Astrocyte (in vitro differentiated cells and primary cell): ENCODE results near the gene PLA2G4E. TPM values are rescaled to one million over a fixed set of nuclear protein-coding genes. Genes with fewer than 3 reads are reported as not detected.

Experiments
- DNase-seq: peaks from one replicate; pipeline ENCODE4 v3.0.0-alpha.2; 2010; ENCODE audit warnings: low read depth
- FAIRE-seq: peaks from 2 replicates; lab custom pipeline; 2011; peaks lifted over from hg19 to GRCh38; lab: Jason Lieb, UNC
- H2AFZ ChIP-seq: 2 replicates; pipeline ENCODE4 v1.6.0; 2012; ENCODE audit warnings: low read depth, low read length, inconsistent platforms
- H3K27ac ChIP-seq: 2 replicates; pipeline ENCODE4 v1.5.1; 2011; ENCODE audit warnings: low read depth, low read length, inconsistent platforms
- H3K27me3 ChIP-seq: 2 replicates; pipeline ENCODE4 v1.6.0; 2011; ENCODE audit warnings: low read length, inconsistent platforms; ENCODE audit not compliant: insufficient read depth
- H3K36me3 ChIP-seq: 2 replicates; pipeline ENCODE4 v1.5.1; 2011; ENCODE audit warnings: low read length, inconsistent platforms; ENCODE audit not compliant: insufficient read depth
- H3K4me1 ChIP-seq: 2 replicates; pipeline ENCODE4 v1.5.1; 2011; ENCODE audit warnings: low read length, inconsistent platforms; ENCODE audit not compliant: insufficient read depth
- H3K4me2 ChIP-seq: 2 replicates; pipeline ENCODE4 v1.6.0; 2012; ENCODE audit warnings: low read length, inconsistent platforms
- H3K4me3 ChIP-seq: 2 replicates; pipeline ENCODE4 v1.5.1; 2011; ENCODE audit warnings: low read depth, mild to moderate bottlenecking, low read length, inconsistent platforms; ENCODE audit not compliant: insufficient read depth
- H3K79me2 ChIP-seq: 2 replicates; pipeline ENCODE4 v1.6.0; 2012; ENCODE audit warnings: mild to moderate bottlenecking, low read length, inconsistent platforms; ENCODE audit not compliant: insufficient read depth
- H3K9ac ChIP-seq: 2 replicates; pipeline ENCODE4 v1.6.0; 2012; ENCODE audit warnings: mild to moderate bottlenecking, low read length, inconsistent platforms
- H3K9me3 ChIP-seq: 2 replicates; pipeline ENCODE4 v1.5.1; 2012; ENCODE audit warnings: low read depth, mild to moderate bottlenecking, low read length, inconsistent platforms; ENCODE audit not compliant: insufficient read depth
- H4K20me1 ChIP-seq: 2 replicates; pipeline ENCODE4 v1.6.0; 2012; ENCODE audit warnings: low read length, inconsistent platforms; ENCODE audit not compliant: insufficient read depth
- H3K27ac Mint-ChIP-seq: one replicate; pipeline ENCODE4 v1.8.0; 2021; ENCODE audit warnings: mild to moderate bottlenecking, mixed read lengths; ENCODE audit not compliant: unreplicated experiment
- H3K27me3 Mint-ChIP-seq: one replicate; pipeline ENCODE4 v1.8.0; 2021; ENCODE audit warnings: low read depth, mixed read lengths; ENCODE audit not compliant: unreplicated experiment
- H3K36me3 Mint-ChIP-seq: one replicate; pipeline ENCODE4 v1.8.0; 2021; ENCODE audit warnings: low read depth, mixed read lengths; ENCODE audit not compliant: unreplicated experiment
- H3K4me1 Mint-ChIP-seq: one replicate; pipeline ENCODE4 v1.8.0; 2021; ENCODE audit warnings: low read depth, mixed read lengths; ENCODE audit not compliant: unreplicated experiment
- H3K4me3 Mint-ChIP-seq: one replicate; pipeline ENCODE4 v1.8.0; 2021; ENCODE audit warnings: mild to moderate bottlenecking, moderate library complexity, mixed read lengths; ENCODE audit not compliant: unreplicated experiment
- H3K9me3 Mint-ChIP-seq: one replicate; pipeline ENCODE4 v1.8.0; 2021; ENCODE audit warnings: mild to moderate bottlenecking, mixed read lengths; ENCODE audit not compliant: unreplicated experiment
- EZH2 ChIP-seq: IDR thresholded peaks from 2 replicates; pipeline ENCODE4 v1.6.1; 2012; ENCODE audit warnings: mild to moderate bottlenecking, low read length, inconsistent platforms; ENCODE audit not compliant: insufficient read depth
- total RNA-seq: library from RNA; stranded (reverse); gene quantifications from 2 replicates; pipeline ENCODE4 v1.2.1, GENCODE V29; 2021
- TF ChIP-seq, protein P1 (sequence below): IDR thresholded peaks from 2 replicates; pipeline ENCODE4 v1.5.1; 2011; ENCODE audit warnings: low read depth, mild to moderate bottlenecking, inconsistent platforms, low read length, moderate library complexity; ENCODE audit not compliant: insufficient read depth

PLA2G4E gene
- total RNA-seq, 1 donor from 2014 or later: not detected

DNA sequence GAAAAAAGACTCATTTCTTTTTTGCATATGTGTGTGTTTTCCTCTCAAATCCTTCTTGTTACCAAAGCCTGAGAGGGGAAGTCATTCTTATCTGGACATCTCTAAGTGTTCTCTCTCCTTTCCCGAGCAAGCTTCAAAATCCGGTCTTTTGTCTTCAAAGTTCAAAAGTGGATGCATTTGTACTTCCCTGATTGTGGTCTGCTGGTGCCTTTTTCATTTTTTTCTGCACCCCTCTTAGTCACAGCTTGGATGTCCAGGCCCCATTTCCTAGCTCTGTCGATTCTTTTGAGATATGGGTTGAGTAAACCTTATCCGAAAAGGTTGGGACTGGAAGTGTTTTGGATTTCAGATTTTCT lies 83.3 kb downstream of the PLA2G4E start:
- no peak for TF ChIP-seq EZH2
- TF ChIP-seq, protein P1, sequence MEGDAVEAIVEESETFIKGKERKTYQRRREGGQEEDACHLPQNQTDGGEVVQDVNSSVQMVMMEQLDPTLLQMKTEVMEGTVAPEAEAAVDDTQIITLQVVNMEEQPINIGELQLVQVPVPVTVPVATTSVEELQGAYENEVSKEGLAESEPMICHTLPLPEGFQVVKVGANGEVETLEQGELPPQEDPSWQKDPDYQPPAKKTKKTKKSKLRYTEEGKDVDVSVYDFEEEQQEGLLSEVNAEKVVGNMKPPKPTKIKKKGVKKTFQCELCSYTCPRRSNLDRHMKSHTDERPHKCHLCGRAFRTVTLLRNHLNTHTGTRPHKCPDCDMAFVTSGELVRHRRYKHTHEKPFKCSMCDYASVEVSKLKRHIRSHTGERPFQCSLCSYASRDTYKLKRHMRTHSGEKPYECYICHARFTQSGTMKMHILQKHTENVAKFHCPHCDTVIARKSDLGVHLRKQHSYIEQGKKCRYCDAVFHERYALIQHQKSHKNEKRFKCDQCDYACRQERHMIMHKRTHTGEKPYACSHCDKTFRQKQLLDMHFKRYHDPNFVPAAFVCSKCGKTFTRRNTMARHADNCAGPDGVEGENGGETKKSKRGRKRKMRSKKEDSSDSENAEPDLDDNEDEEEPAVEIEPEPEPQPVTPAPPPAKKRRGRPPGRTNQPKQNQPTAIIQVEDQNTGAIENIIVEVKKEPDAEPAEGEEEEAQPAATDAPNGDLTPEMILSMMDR: no peak
- Histone ChIP-seq H3K4me1 (peaks cover 63% of the 10 kb centered on the region), H3K79me2 (peaks cover 25% of the 10 kb centered on the region), H3K27ac (peak overlapping the region; percentile 80), H3K27me3 (no peaks in the 10 kb centered on the region), H3K36me3 (peaks cover 8% of the 10 kb centered on the region), H3K4me2 (no peak overlapping the region), H3K9me3 (no peaks in the 10 kb centered on the region), H3K4me3 (no peak overlapping the region), H2AFZ (no peak overlapping the region), H4K20me1 (no peaks in the 10 kb centered on the region), H3K9ac (peak overlapping the region; percentile 53)
- Mint-ChIP-seq H3K27me3 (no peaks in the 10 kb centered on the region), H3K4me1 (peaks cover 70% of the 10 kb centered on the region), H3K36me3 (peaks cover 27% of the 10 kb centered on the region), H3K9me3 (no peaks in the 10 kb centered on the region), H3K4me3 (peak overlapping the region; percentile 29), H3K27ac (no peak overlapping the region)
- FAIRE-seq (no peak), DNase-seq (no peak)

DNA sequence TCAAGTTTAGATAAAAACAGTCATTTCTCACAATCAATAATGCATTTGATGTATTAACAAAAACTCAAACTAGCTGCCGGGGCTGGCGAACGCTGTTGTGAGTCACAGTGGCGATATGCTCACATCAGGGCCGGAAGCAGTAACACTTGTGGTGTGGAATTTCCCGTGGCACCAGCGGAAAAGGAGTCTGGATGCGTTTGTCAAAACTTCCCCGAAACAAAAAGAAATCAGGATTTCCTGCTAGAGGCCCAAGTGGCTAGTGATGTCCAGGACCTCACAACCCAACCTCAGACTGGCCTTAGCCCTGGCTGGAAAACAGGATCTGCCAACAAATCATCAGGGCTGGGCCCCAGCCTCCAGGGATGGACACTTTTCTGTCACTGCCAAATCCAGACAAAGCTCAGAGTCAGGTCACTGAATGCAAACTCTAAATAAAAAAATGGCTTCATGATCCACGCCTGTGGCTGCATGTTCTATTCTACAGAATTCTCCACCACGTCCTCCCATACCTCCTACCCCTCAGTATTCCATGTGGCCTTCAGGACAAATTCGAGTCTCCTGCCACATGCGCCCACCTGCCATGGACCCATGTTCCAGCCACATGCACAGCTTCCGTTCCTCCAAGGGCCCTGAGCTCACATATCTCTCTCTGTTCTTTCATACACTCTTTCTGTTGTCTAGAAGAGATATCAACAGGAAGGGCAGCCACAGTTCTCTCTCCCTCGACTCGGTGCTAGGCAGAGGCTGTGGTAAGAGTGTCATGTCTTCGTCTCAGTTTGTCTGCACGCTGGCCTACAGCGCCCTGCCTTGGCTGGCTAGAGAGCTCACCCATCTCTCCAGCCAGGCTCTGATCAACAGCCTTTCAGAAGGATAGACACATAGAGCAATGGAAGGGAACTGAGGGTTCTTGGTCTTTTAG lies 83.9 kb downstream of the PLA2G4E start:
- FAIRE-seq (no peak), DNase-seq (peak; percentile 77)
- Histone ChIP-seq H3K27ac (peak overlapping the region; percentile 80), H3K4me2 (peak overlapping the region; percentile 41), H3K4me3 (no peak overlapping the region), H4K20me1 (no peaks in the 10 kb centered on the region), H3K9me3 (no peaks in the 10 kb centered on the region), H3K9ac (peak overlapping the region; percentile 53), H3K79me2 (peaks cover 26% of the 10 kb centered on the region), H3K36me3 (peaks cover 8% of the 10 kb centered on the region), H3K4me1 (peaks cover 63% of the 10 kb centered on the region), H2AFZ (no peak overlapping the region), H3K27me3 (no peaks in the 10 kb centered on the region)
- Mint-ChIP-seq H3K9me3 (no peaks in the 10 kb centered on the region), H3K27me3 (no peaks in the 10 kb centered on the region), H3K27ac (peak overlapping the region; percentile 44), H3K4me3 (no peak overlapping the region), H3K36me3 (peaks cover 27% of the 10 kb centered on the region), H3K4me1 (peaks cover 68% of the 10 kb centered on the region)
- TF ChIP-seq EZH2: no peak
- TF ChIP-seq, protein P1: no peak

DNA sequence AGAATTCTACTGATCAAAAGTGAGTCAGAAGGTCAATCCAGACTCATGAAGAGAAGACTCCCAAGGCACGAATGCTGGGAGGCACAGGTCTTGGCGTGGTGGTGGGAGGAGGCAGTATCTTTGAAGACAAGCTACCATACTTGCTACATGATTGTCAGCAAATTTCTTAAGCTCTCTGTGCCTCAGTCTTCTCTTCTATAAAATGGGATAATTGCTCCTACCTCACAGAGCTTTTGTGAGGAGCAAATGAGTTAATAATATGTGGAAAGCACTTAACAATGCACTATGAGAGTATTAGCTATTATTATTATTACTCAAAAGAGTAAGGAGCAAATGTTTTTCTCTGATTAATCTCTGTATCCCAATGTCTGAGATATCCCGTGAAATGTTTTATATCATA lies 84.7 kb downstream of the PLA2G4E start:
- Histone ChIP-seq H3K9ac (no peak overlapping the region), H3K27ac (peak overlapping the region; percentile 80), H2AFZ (no peak overlapping the region), H3K4me2 (no peak overlapping the region), H3K9me3 (no peaks in the 10 kb centered on the region), H3K4me1 (peaks cover 58% of the 10 kb centered on the region), H4K20me1 (no peaks in the 10 kb centered on the region), H3K36me3 (peaks cover 4% of the 10 kb centered on the region), H3K4me3 (no peak overlapping the region), H3K79me2 (peaks cover 21% of the 10 kb centered on the region), H3K27me3 (no peaks in the 10 kb centered on the region)
- peaks cover 63% of the 10 kb centered on the region for H3K4me1 Mint-ChIP-seq
- no peak for FAIRE-seq
- H3K9me3 Mint-ChIP-seq: no peaks in the 10 kb centered on the region
- TF ChIP-seq, protein P1: no peak
- no peak for TF ChIP-seq EZH2
- no peak overlapping the region for H3K4me3 Mint-ChIP-seq
- H3K36me3 Mint-ChIP-seq: peaks cover 27% of the 10 kb centered on the region
- H3K27me3 Mint-ChIP-seq: no peaks in the 10 kb centered on the region
- DNase-seq: no peak
- H3K27ac Mint-ChIP-seq: peak overlapping the region; percentile 44
